HepG2 (cell line): ENCODE results near the gene CTLA4.

Source experiments
- BRCA1 ChIP-seq: sonication (generic); formaldehyde crosslinking; IDR thresholded peaks from 2 replicates; pipeline ENCODE4 v1.4.0; 2020; ENCODE audit warnings: missing genetic modification reagents
- CERS6 ChIP-seq: sonication (generic); formaldehyde crosslinking; IDR thresholded peaks from 2 replicates; pipeline ENCODE4 v1.5.0; 2020; ENCODE audit warnings: missing genetic modification reagents
- E2F1 ChIP-seq: sonication (generic); formaldehyde crosslinking; IDR thresholded peaks from 2 replicates; pipeline ENCODE4 v1.5.0; 2020; ENCODE audit warnings: missing genetic modification reagents
- ELF1 ChIP-seq: sonication (generic); formaldehyde crosslinking; IDR thresholded peaks from 2 replicates; pipeline ENCODE4 v1.4.0; 2020; ENCODE audit warnings: missing genetic modification reagents
- FOXP1 ChIP-seq, 2 experiments: fragments of 450-650 bp in 1 of 2; IDR thresholded peaks; 2 replicates each; pipeline ENCODE4 v1.6.1; 2017 to 2018; ENCODE audit warnings: antibody characterized with exemption in 1 of 2
- POLR2AphosphoS5 ChIP-seq: IDR thresholded peaks from 2 replicates; pipeline ENCODE4 v1.6.1; 2012; ENCODE audit warnings: low read depth, low read length
- SUZ12 ChIP-seq: fragments of 150-350 bp; IDR thresholded peaks from 2 replicates; pipeline ENCODE4 v1.6.1; 2014; ENCODE audit warnings: low read depth, low read length
- TARDBP ChIP-seq: sonication (generic); formaldehyde crosslinking; IDR thresholded peaks from 2 replicates; pipeline ENCODE4 v1.8.0; 2022; ENCODE audit warnings: mild to moderate bottlenecking, missing genetic modification reagents
- TIGD3 ChIP-seq: sonication (generic); formaldehyde crosslinking; IDR thresholded peaks from 2 replicates; pipeline ENCODE4 v1.5.1; 2020; ENCODE audit warnings: mild to moderate bottlenecking, missing genetic modification reagents, borderline replicate concordance

GRCh38 chr2:203820969-203821368 lies 46.6 kb upstream of the CTLA4 start:
- TF ChIP-seq TARDBP (CRISPR knock-in tag) (no peak), BRCA1 (CRISPR knock-in tag) (no peak), E2F1 (CRISPR knock-in tag) (no peak), ELF1 (CRISPR knock-in tag) (no peak), CERS6 (CRISPR knock-in tag) (no peak), TIGD3 (CRISPR knock-in tag) (no peak), FOXP1 (IDR thresholded peaks at IDR 0.05) (no peak), FOXP1 (CRISPR knock-in tag; IDR thresholded peaks at IDR 0.05) (no peak), POLR2AphosphoS5 (no peak), SUZ12 (no peak)
